Suprapubic skin (tissue), 4 donors: Measurements from ENCODE around the gene ICAM5.

Experiments used
- EP300 ChIP-seq: sonication (generic); formaldehyde crosslinking; IDR thresholded peaks from one replicate; pipeline ENCODE4 v1.6.1; 2017; ENCODE audit warnings: antibody characterized with exemption
- POLR2A ChIP-seq, 2 donors: fragments of 450-650 bp; IDR thresholded peaks; one replicate each; pipeline ENCODE4 v1.6.1; 2017; ENCODE audit warnings: antibody characterized with exemption in 2 of 2, mild to moderate bottlenecking in 2 of 2, moderate library complexity in 2 of 2
- POLR2AphosphoS5 ChIP-seq, 3 donors: sonication (generic); formaldehyde crosslinking; IDR thresholded peaks; one replicate each; pipeline ENCODE4 v1.6.1; 2017; ENCODE audit warnings: antibody characterized with exemption in 3 of 3
- TF ChIP-seq, protein P1 (sequence below), 2 donors: fragments of 200-600 bp in 1 of 2; fragments of 450-650 bp in 1 of 2; sonication (generic) in 1 of 2; IDR thresholded peaks; one replicate each; pipeline ENCODE4 v1.5.1; 2016 to 2019; ENCODE audit warnings: antibody characterized with exemption in 2 of 2, mild to moderate bottlenecking in 1 of 2, moderate library complexity in 1 of 2

DNA sequence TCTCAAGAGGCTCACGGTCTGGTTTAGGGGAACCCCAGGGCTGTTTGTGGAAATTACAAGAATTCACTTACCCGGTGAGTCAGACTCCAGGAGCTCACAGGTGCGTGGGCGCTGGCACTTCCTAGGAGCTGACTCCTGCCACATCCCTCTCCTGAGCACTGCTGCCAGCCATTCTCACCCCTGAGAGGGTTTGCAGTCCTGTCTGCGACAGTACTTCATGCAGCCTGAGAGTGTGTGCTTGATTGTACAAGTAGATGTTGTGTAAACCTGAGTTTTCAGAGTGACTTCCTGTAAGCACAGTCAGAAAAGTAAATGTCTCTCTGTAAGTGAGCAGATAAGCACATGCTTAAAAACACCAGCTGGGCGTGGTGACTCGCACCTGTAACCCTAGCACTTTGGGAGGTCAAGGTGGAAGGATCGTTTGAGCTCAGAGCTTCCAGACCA lies 29.6 kb upstream of the ICAM5 start:
- TF ChIP-seq, protein P1, sequence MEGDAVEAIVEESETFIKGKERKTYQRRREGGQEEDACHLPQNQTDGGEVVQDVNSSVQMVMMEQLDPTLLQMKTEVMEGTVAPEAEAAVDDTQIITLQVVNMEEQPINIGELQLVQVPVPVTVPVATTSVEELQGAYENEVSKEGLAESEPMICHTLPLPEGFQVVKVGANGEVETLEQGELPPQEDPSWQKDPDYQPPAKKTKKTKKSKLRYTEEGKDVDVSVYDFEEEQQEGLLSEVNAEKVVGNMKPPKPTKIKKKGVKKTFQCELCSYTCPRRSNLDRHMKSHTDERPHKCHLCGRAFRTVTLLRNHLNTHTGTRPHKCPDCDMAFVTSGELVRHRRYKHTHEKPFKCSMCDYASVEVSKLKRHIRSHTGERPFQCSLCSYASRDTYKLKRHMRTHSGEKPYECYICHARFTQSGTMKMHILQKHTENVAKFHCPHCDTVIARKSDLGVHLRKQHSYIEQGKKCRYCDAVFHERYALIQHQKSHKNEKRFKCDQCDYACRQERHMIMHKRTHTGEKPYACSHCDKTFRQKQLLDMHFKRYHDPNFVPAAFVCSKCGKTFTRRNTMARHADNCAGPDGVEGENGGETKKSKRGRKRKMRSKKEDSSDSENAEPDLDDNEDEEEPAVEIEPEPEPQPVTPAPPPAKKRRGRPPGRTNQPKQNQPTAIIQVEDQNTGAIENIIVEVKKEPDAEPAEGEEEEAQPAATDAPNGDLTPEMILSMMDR (IDR thresholded peaks at IDR 0.05): no peak
- TF ChIP-seq EP300 (no peak), POLR2AphosphoS5 (IDR thresholded peaks at IDR 0.05) (no peak), POLR2A (IDR thresholded peaks at IDR 0.05) (no peak)
